Naive B cell (primary cell): ENCODE results near the gene CDH23. TPM values are rescaled to one million over a fixed set of nuclear protein-coding genes. Genes with fewer than 3 reads are reported as not detected.

Source experiments
- ATAC-seq, 2 donors: fragments of 150-1000 bp; cut with Tn5 transposase; 2 replicates each; pipeline ENCODE4 v1.10.0; 2021; ENCODE audit warnings: low read depth in 2 of 2, mild to moderate bottlenecking in 2 of 2, moderate library complexity in 2 of 2
- DNase-seq: peaks from one replicate; pipeline ENCODE4 v3.0.0; 2022
- H3K27ac Mint-ChIP-seq, 6 donors: one replicate each; pipeline ENCODE4 v1.8.0; 2020 to 2022; ENCODE audit warnings: mild to moderate bottlenecking in 6 of 6, mixed read lengths in 6 of 6, moderate library complexity in 5 of 6, inconsistent platforms in 2 of 6
- H3K27me3 Mint-ChIP-seq, 3 donors: one replicate each; pipeline ENCODE4 v1.8.0; 2021 to 2022; ENCODE audit warnings: mixed read lengths in 3 of 3, mild to moderate bottlenecking in 1 of 3
- H3K36me3 Mint-ChIP-seq, 2 donors: one replicate each; pipeline ENCODE4 v1.8.0; 2020 to 2022; ENCODE audit warnings: mixed read lengths in 2 of 2, inconsistent platforms in 1 of 2, mild to moderate bottlenecking in 1 of 2
- H3K4me1 Mint-ChIP-seq, 3 donors: one replicate each; pipeline ENCODE4 v1.8.0; 2020 to 2022; ENCODE audit warnings: mixed read lengths in 3 of 3, inconsistent platforms in 1 of 3, mild to moderate bottlenecking in 1 of 3, moderate library complexity in 1 of 3
- H3K4me3 Mint-ChIP-seq, 8 donors: one replicate each; pipeline ENCODE4 v1.8.0; 2020 to 2022; ENCODE audit warnings: mild to moderate bottlenecking in 8 of 8, mixed read lengths in 8 of 8, moderate library complexity in 8 of 8, inconsistent platforms in 2 of 8
- H3K9me3 Mint-ChIP-seq, 7 donors: one replicate each; pipeline ENCODE4 v1.8.0; 2020 to 2022; ENCODE audit warnings: mixed read lengths in 7 of 7, mild to moderate bottlenecking in 5 of 7, inconsistent platforms in 2 of 7, moderate library complexity in 1 of 7
- polyA plus RNA-seq, 6 donors: library from polyadenylated mRNA; unstranded; fragments of 300-500 nt; fragmentation: Illumina TruSeq; gene quantifications; one replicate each; pipeline ENCODE4 v1.2.3, GENCODE V29; 2021; ENCODE audit warnings: low read depth in 6 of 6

The CDH23 gene
- polyA plus RNA-seq, 6 donors from 2014 or later: 0.05 to 0.62 (median 0.21) TPM; not detected in 2

DNA sequence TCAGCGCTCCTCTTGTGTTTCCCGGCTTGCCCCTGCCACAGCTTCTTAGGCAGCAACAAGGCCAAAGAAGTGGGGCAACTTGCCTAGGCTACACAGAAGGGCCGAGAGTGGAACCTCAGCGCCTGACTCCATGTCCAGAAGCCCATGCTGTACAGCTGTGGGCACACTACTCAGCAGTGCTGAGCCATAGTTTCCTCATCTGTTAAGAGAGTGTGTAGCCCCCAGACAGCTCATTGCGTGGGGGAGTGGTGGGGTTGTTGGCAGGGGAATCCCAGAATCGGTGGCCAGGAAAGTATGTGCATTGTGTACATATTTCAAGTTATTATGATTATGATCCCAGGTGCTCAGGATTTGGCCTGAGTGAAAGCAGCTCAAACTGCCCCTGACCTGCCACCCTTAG is 96.2 kb downstream of the CDH23 start:
- H3K36me3 Mint-ChIP-seq: peaks cover 6 to 15% of the 10 kb centered on the region in 2 donors

DNA sequence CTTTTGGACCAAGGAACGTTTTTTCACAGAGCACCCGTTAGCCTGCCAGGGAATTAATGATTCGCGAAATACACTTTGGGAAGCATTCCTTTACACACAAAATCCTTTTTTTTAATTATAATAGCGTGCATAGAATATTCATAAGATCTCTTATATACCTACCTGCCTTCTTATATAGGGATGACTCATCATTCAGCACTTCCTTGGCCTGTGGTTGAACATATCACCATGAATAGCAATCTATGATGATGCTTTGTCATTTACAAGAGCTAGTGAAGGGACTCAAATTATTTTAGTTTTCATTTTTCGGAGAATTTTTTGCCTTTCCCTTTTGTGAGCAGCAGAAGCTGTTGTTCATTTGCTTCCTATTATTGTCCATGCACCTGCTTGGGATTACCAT is 97.0 kb downstream of the CDH23 start:
- ATAC-seq (no peak), DNase-seq (no peak)
- peaks cover 7 to 17% (median 12%) of the 10 kb centered on the region in 7 donors for H3K9me3 Mint-ChIP-seq
- peaks cover 7 to 26% (median 19%) of the 10 kb centered on the region in 3 donors for H3K27me3 Mint-ChIP-seq
- peaks cover 2 to 10% of the 10 kb centered on the region in 2 donors for H3K36me3 Mint-ChIP-seq
- H3K27ac Mint-ChIP-seq: no peak overlapping the region
- H3K4me3 Mint-ChIP-seq: no peak overlapping the region
- H3K4me1 Mint-ChIP-seq: peaks cover 12 to 23% (median 22%) of the 10 kb centered on the region in 3 donors

More for the DNA sequence above, 96.2 kb downstream of the CDH23 start:
- H3K4me1 Mint-ChIP-seq: peaks cover 12 to 23% (median 22%) of the 10 kb centered on the region in 3 donors
- peaks cover 12 to 26% (median 19%) of the 10 kb centered on the region in 7 donors for H3K9me3 Mint-ChIP-seq
- peak overlapping the region in 2 of 6 donors; percentile 36 to 93 for H3K27ac Mint-ChIP-seq
- no peak overlapping the region for H3K4me3 Mint-ChIP-seq
- DNase-seq: no peak
- peaks cover 5 to 21% (median 10%) of the 10 kb centered on the region in 3 donors for H3K27me3 Mint-ChIP-seq
- ATAC-seq: no peak

DNA sequence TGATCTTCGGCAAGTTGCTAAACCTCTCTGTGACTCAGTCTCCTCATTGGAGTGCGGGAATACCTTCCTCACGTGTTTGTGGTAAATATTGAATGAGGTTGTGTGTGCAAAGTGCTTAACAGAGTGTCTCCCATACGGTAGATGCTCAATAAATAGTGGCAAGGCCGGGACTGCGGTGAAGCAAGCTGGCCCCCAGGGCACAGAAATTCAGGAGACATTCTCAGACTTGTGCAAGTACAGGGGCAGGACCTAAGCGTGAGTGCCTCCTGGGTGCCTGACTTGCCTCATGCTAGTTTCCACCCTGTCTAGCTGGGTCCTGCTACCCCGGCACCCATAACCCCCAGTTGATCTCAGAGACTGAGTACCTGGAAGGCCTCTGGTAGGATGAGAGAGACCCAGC is 97.8 kb downstream of the CDH23 start:
- Mint-ChIP-seq H3K27me3 (peaks cover 7 to 32% (median 24%) of the 10 kb centered on the region in 3 donors), H3K9me3 (peaks cover 1 to 10% (median 5%) of the 10 kb centered on the region in 7 donors), H3K4me1 (peaks cover 12 to 23% (median 22%) of the 10 kb centered on the region in 3 donors), H3K4me3 (peak overlapping the region in 2 of 8 donors; percentile 11), H3K36me3 (peaks cover 0 to 3% of the 10 kb centered on the region in 2 donors), H3K27ac (peak overlapping the region in 5 of 6 donors; percentile 5 to 96 (median 74))
- DNase-seq: no peak
- peak in 1 of 2 donors; percentile 3 for ATAC-seq

DNA sequence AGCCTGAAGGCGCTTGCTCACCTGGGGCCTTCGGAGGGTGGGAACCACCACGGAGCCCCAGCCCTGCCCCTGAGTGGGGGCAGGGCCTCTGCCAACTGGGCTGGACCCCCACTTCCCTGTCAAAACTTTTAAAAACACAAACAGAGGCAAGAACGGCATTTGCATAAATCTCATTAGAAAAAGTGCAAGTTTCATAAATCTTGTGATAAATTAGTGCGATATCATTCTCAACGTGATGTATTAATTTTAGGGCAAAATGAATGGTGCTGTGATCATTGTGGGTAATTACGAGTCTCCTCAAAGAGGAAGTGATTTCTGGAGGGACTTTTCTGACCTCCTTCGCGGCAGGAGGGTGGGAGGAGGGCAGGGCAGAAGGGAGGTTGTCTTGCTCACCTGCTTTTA is 98.3 kb downstream of the CDH23 start:
- Mint-ChIP-seq H3K4me1 (peaks cover 12 to 23% (median 22%) of the 10 kb centered on the region in 3 donors), H3K4me3 (peak overlapping the region in 6 of 8 donors; percentile 3 to 68 (median 12)), H3K9me3 (peaks cover 0 to 5% (median 1%) of the 10 kb centered on the region in 7 donors), H3K27ac (peak overlapping the region in 5 of 6 donors; percentile 54 to 96 (median 83)), H3K36me3 (no peaks in the 10 kb centered on the region), H3K27me3 (peaks cover 7 to 32% (median 24%) of the 10 kb centered on the region in 3 donors)
- peak; percentile 98 for ATAC-seq
- DNase-seq: peak; percentile 54

DNA sequence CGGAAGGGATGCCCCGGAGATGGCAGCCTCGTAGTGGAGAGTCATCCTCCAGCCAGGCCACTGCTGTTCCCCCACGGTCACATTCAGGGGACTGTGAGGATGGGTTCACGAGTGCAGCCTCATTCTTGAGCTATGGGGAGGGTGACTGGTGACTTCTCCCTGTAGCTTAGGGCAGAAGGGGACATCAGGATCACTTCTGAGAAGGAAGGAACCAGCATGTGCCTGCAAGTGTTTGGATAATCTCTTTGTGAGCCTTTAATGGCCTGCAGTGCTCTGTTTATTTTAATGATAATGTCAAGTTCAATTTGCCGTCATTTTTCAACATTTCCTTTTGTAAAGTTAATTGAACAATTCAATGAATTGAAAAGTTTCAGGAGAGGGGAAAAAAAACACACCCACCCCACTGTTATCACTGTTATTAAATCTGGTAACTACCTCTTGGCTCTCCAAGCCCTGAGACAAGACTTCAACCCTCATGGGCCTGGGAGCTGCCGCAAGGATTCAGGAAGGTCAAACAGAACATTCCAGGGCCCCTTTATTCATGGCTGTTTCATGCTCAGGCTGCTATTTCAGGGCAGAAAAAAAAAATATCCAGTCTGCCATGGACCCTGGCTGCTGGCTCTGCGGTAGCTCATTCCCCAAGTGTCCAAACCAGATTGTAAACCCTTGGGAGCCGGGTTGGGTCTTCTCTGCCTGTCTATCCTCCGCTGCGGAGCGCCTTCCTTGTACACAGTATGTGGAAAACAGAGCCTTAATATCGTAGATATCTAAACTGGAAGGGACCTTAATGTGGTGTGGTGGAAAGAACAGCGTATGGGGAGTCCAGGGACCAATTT is 100.4 kb downstream of the CDH23 start:
- Mint-ChIP-seq H3K4me1 (peaks cover 12 to 23% (median 22%) of the 10 kb centered on the region in 3 donors), H3K4me3 (no peak overlapping the region), H3K9me3 (peaks cover 0 to 3% (median 0%) of the 10 kb centered on the region in 7 donors), H3K27ac (no peak overlapping the region), H3K36me3 (no peaks in the 10 kb centered on the region), H3K27me3 (peaks cover 7 to 31% (median 29%) of the 10 kb centered on the region in 3 donors)
- ATAC-seq (no peak), DNase-seq (no peak)

DNA sequence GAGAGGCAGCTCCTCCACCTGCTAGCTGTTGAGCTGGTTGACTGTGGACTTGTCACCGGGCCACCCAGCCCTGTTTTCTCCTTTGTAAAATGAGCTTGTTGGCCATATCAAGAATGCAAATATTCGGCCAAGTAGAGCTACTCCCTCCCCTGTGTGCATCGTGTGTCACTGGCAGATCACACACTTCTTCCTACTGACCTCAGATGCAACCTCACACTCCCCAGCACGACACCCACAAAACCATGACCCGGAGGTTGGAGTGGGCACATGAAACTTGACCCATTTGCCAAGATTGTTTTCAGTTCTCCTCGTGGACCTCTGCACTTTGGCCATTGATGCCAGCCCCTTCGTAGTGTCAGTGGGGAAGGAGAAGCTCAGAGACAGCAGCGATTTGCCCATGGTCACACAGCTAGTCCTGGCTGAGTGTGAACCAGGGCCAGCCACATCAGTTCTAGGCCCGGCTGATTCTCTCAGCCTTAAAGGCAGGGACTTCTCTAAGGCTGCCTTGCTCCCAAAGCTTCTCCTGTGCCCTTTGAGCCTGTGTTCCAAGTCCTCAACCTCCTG is 101.1 kb downstream of the CDH23 start:
- ATAC-seq (no peak), DNase-seq (no peak)
- Mint-ChIP-seq H3K9me3 (peaks cover 0 to 3% (median 0%) of the 10 kb centered on the region in 7 donors), H3K27me3 (peaks cover 7 to 29% (median 24%) of the 10 kb centered on the region in 3 donors), H3K27ac (peak overlapping the region in 1 of 6 donors; percentile 13), H3K4me3 (peak overlapping the region in 1 of 8 donors; percentile 61), H3K36me3 (no peaks in the 10 kb centered on the region), H3K4me1 (peaks cover 12 to 22% (median 21%) of the 10 kb centered on the region in 3 donors)

DNA sequence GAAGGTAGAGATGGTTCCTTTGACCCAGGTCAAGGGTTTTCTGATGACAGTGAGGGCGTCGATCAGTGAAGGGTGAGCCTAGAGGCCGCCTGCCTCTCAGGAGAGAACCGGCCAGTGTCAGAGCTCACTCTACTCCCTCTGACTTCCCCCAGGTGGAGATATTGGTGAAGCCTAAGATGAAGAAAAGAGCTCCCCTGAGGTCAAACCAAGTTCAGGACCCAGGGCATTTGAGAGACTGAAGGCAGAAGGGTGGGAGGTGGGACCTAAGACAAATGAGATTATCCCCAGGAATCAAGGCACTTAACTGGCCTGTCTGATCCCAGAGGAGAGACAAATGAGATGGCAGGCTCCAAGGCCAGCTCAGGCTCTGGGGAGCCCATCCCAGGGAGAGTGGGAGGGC is 104.7 kb downstream of the CDH23 start:
- no peaks in the 10 kb centered on the region for H3K36me3 Mint-ChIP-seq
- ATAC-seq: no peak
- H3K27ac Mint-ChIP-seq: peak overlapping the region in 1 of 6 donors; percentile 61
- peaks cover 0 to 3% (median 0%) of the 10 kb centered on the region in 3 donors for H3K4me1 Mint-ChIP-seq
- peaks cover 0 to 5% (median 0%) of the 10 kb centered on the region in 7 donors for H3K9me3 Mint-ChIP-seq
- peaks cover 7 to 43% (median 34%) of the 10 kb centered on the region in 3 donors for H3K27me3 Mint-ChIP-seq
- DNase-seq: no peak
- H3K4me3 Mint-ChIP-seq: no peak overlapping the region

DNA sequence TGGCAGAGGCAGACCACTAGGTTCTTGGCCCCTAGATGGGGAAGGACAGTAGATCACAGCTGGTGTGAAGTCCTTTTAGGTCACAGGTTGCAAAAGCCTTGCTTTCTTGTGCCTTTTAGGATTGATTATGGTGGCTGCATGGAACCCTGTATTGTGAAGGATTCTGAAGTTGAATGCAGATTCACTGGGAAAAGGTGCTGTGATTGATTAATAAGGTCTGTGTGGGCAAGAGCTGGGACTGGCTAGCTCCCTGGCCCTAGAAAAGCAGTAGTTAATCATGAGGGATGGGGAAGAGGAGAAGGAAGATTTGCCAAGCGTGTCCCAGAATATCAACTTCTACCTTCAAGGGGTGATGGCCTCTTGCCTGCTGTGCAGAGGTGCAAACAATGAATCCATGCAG is 105.5 kb downstream of the CDH23 start:
- Mint-ChIP-seq H3K4me1 (peaks cover 0 to 3% (median 0%) of the 10 kb centered on the region in 3 donors), H3K27me3 (peaks cover 7 to 45% (median 36%) of the 10 kb centered on the region in 3 donors), H3K36me3 (no peaks in the 10 kb centered on the region), H3K9me3 (peaks cover 0 to 5% (median 0%) of the 10 kb centered on the region in 7 donors), H3K27ac (peak overlapping the region in 1 of 6 donors; percentile 27), H3K4me3 (no peak overlapping the region)
- DNase-seq (no peak), ATAC-seq (no peak)

DNA sequence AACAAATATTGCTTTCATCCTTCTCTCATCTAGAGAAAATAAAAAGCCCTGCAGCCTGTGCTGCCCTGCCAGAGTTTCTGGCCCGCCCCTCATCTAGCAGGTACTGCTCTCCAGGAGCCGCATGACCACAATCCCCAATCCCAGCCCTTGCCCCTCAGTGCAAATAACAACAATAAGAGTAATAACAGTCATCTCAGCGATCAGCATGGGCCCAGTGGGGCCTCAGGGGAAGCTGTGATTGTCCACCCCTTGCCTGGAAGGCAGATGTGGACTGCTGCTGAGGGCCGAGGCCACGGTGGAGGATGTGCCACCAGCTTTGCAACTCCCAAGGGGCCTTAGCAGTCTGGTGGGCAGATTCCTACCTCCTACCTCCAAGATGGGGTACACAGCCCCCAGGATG is 106.1 kb downstream of the CDH23 start:
- ATAC-seq (no peak), DNase-seq (no peak)
- Mint-ChIP-seq H3K4me3 (no peak overlapping the region), H3K4me1 (peaks cover 0 to 3% (median 0%) of the 10 kb centered on the region in 3 donors), H3K9me3 (peaks cover 0 to 5% (median 0%) of the 10 kb centered on the region in 7 donors), H3K36me3 (no peaks in the 10 kb centered on the region), H3K27ac (no peak overlapping the region), H3K27me3 (peaks cover 8 to 42% (median 32%) of the 10 kb centered on the region in 3 donors)

DNA sequence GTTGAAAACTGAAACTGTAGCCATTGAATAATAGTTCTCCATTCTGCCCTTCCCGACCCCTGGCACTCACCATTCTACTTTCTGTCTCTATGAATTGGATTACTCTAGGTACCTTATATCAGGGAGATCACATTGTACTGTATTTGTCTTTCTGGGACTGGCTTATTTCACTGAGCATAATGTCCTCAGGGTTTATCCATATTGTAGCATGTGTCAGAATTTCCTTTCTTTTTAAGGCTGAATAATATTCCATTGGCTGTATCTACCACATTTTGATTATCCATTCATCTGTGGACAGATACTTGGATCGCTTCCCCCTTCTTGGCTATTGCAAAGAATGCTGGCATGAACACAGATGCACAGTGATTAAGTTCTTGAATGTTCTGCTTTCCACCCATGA is 107.4 kb downstream of the CDH23 start:
- no peaks in the 10 kb centered on the region for H3K36me3 Mint-ChIP-seq
- no peak overlapping the region for H3K4me3 Mint-ChIP-seq
- peaks cover 0 to 5% (median 0%) of the 10 kb centered on the region in 7 donors for H3K9me3 Mint-ChIP-seq
- peaks cover 0 to 3% (median 0%) of the 10 kb centered on the region in 3 donors for H3K4me1 Mint-ChIP-seq
- ATAC-seq (no peak), DNase-seq (no peak)
- peaks cover 12 to 28% (median 22%) of the 10 kb centered on the region in 3 donors for H3K27me3 Mint-ChIP-seq
- H3K27ac Mint-ChIP-seq: no peak overlapping the region

DNA sequence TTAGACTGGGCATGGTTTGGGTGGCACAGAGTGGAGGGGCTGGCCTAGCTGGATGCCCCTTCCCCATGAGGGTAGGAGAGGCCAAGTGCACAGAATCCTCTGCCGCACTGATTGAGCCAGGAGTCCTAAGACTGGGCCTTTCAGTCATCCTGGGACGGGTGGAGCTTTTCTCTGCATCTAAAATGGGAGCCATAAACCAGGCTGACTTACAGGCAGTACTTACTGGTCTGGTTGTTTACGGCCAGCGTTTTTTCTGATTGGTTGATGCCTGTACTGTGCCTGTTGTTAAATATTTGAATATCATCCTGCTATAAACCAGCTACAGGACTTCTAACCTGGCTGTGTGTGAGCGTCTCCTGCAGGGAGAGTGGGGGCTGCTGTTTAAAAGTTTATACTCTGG is 107.8 kb downstream of the CDH23 start:
- Mint-ChIP-seq H3K4me3 (no peak overlapping the region), H3K27ac (no peak overlapping the region), H3K27me3 (peaks cover 12 to 27% (median 20%) of the 10 kb centered on the region in 3 donors), H3K4me1 (peaks cover 0 to 3% (median 0%) of the 10 kb centered on the region in 3 donors), H3K36me3 (no peaks in the 10 kb centered on the region), H3K9me3 (peaks cover 0 to 5% (median 0%) of the 10 kb centered on the region in 7 donors)
- DNase-seq (no peak), ATAC-seq (no peak)

DNA sequence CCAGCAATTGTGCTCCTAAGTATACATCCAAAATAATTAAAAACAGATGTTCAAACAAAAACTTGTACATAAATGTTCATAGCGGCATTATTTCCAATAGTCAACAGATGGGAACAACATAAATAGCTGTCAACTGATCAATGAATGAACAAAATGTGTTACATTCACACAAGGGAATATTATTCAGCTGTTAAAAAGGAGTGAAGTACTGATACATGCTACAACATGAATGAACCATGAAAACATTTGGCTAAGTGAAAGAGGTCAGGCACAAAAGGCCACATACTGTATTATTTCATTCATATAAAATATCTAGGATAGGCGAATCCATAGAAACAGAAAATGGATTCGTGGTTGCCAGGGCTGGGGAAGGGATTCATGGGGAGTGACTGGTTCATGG is 109.1 kb downstream of the CDH23 start:
- Mint-ChIP-seq H3K4me1 (peaks cover 0 to 3% (median 0%) of the 10 kb centered on the region in 3 donors), H3K27me3 (peaks cover 12 to 21% (median 17%) of the 10 kb centered on the region in 3 donors), H3K36me3 (no peaks in the 10 kb centered on the region), H3K4me3 (no peak overlapping the region), H3K9me3 (peaks cover 0 to 5% (median 0%) of the 10 kb centered on the region in 7 donors), H3K27ac (peak overlapping the region in 1 of 6 donors; percentile 17)
- ATAC-seq: no peak
- no peak for DNase-seq

DNA sequence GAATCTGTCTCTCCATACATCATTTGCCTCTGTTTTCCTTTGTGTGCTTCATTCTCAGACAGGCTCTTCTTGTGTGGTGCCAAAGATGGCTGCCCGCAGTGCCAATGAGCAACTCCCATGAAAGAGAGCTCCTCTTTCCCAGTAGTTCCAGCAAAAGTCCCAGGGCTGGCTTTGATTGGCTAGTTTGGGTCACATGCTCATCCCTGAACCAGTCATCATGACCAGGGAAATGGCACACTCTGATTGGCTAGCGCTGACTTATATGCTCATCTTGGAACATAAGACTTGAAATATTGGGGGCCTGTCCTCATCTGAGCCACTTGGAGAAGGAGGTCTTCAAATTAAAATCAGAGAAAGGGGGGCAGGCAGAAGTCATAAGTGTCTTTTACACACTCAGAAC is 112.7 kb downstream of the CDH23 start:
- ATAC-seq (no peak), DNase-seq (no peak)
- no peaks in the 10 kb centered on the region for H3K36me3 Mint-ChIP-seq
- H3K27ac Mint-ChIP-seq: no peak overlapping the region
- no peak overlapping the region for H3K4me3 Mint-ChIP-seq
- H3K4me1 Mint-ChIP-seq: peaks cover 0 to 3% (median 0%) of the 10 kb centered on the region in 3 donors
- H3K9me3 Mint-ChIP-seq: peaks cover 0 to 5% (median 0%) of the 10 kb centered on the region in 7 donors
- H3K27me3 Mint-ChIP-seq: peaks cover 12 to 16% (median 12%) of the 10 kb centered on the region in 3 donors
